Left ventricle myocardium inferior (tissue), 1 donor: Measurements from ENCODE around the gene LEKR1. TPM values are rescaled to one million over a fixed set of nuclear protein-coding genes. Genes with fewer than 3 reads are reported as not detected.

ENCODE experiments used
- DNase-seq: peaks from one replicate; pipeline ENCODE4 v3.0.0-alpha.2; 2020
- H3K27ac ChIP-seq: fragments of 200-600 bp; replicated peaks from 2 replicates; pipeline ENCODE4 v1.8.0; 2021
- H3K27me3 ChIP-seq: fragments of 200-600 bp; 2 replicates; pipeline ENCODE4 v1.8.0; 2021; ENCODE audit warnings: low read depth
- H3K36me3 ChIP-seq: fragments of 200-600 bp; 2 replicates; pipeline ENCODE4 v1.8.0; 2021
- H3K4me1 ChIP-seq: fragments of 200-600 bp; 2 replicates; pipeline ENCODE4 v1.8.0; 2021
- H3K4me3 ChIP-seq: fragments of 200-600 bp; 2 replicates; pipeline ENCODE4 v1.8.0; 2021; ENCODE audit warnings: mild to moderate bottlenecking, moderate library complexity
- H3K9me3 ChIP-seq: fragments of 200-600 bp; replicated peaks from 2 replicates; pipeline ENCODE4 v1.8.0; 2021
- CTCF ChIP-seq: fragments of 200-600 bp; IDR thresholded peaks from 2 replicates; pipeline ENCODE4 v1.8.0; 2021; ENCODE audit warnings: antibody characterized with exemption, mild to moderate bottlenecking, borderline replicate concordance
- intact Hi-C: fragments of 100-400 bp; cut with micrococcal nuclease; formaldehyde crosslinking; loops from one replicate; pipeline ENCODE4 v1.11.0; 2022
- total RNA-seq: library from RNA; stranded (reverse); fragmentation: NEBNext Ultra II Directional; extraction: Animal tissue kit (Norgen Biotek cat#: 25700); gene quantifications from one replicate; pipeline ENCODE4 v1.2.1, GENCODE V29; 2021
- donor health status: DM: no; HTN: yes; CAD: no; lungs with severe emphysema.

The LEKR1 gene
- total RNA-seq, 1 donor from 2014 or later: 0.71 TPM

- no peaks in the 10 kb centered on the region for H3K9me3 ChIP-seq
- H3K27ac ChIP-seq: peak overlapping the region; percentile 92
- no peak for TF ChIP-seq CTCF
- intact Hi-C loops: no loop called here
- peaks cover 35% of the 10 kb centered on the region for H3K4me1 ChIP-seq
- no peaks in the 10 kb centered on the region for H3K27me3 ChIP-seq
- peak overlapping the region; percentile 81 for H3K4me3 ChIP-seq
- DNase-seq: peak; percentile 87
- H3K36me3 ChIP-seq: no peaks in the 10 kb centered on the region
Observed at GRCh38 chr3:156816794-156817645, 9.1 kb upstream of the LEKR1 start.

- Histone ChIP-seq H3K27me3 (no peaks in the 10 kb centered on the region), H3K27ac (peak overlapping the region; percentile 92), H3K4me3 (peak overlapping the region; percentile 81), H3K4me1 (peaks cover 28% of the 10 kb centered on the region), H3K36me3 (no peaks in the 10 kb centered on the region), H3K9me3 (no peaks in the 10 kb centered on the region)
- no peak for TF ChIP-seq CTCF
- intact Hi-C loops: no loop called here
- DNase-seq: no peak
Observed at GRCh38 chr3:156817646-156818272, 8.4 kb upstream of the LEKR1 start.

GRCh38 chr3:156818273-156818651 is 7.9 kb upstream of the LEKR1 start:
- no peaks in the 10 kb centered on the region for H3K27me3 ChIP-seq
- no peaks in the 10 kb centered on the region for H3K9me3 ChIP-seq
- no peak for TF ChIP-seq CTCF
- no peaks in the 10 kb centered on the region for H3K36me3 ChIP-seq
- H3K27ac ChIP-seq: peak overlapping the region; percentile 92
- no peak overlapping the region for H3K4me3 ChIP-seq
- intact Hi-C loops: no loop called here
- peaks cover 27% of the 10 kb centered on the region for H3K4me1 ChIP-seq
- no peak for DNase-seq

GRCh38 chr3:156818890-156819289 is 7.3 kb upstream of the LEKR1 start:
- Histone ChIP-seq H3K27ac (no peak overlapping the region), H3K4me3 (no peak overlapping the region), H3K4me1 (peaks cover 27% of the 10 kb centered on the region), H3K27me3 (no peaks in the 10 kb centered on the region), H3K36me3 (no peaks in the 10 kb centered on the region), H3K9me3 (no peaks in the 10 kb centered on the region)
- no peak for DNase-seq
- TF ChIP-seq CTCF: no peak
- intact Hi-C loops: no loop called here

GRCh38 chr3:156819842-156820691 is 6.1 kb upstream of the LEKR1 start:
- DNase-seq: no peak
- Histone ChIP-seq H3K36me3 (no peaks in the 10 kb centered on the region), H3K4me1 (peaks cover 27% of the 10 kb centered on the region), H3K9me3 (no peaks in the 10 kb centered on the region), H3K27me3 (no peaks in the 10 kb centered on the region), H3K27ac (no peak overlapping the region), H3K4me3 (no peak overlapping the region)
- intact Hi-C loops: no loop called here
- no peak for TF ChIP-seq CTCF
